H1 (cell line): ENCODE results near the gene CGB7. TPM values are rescaled to one million over a fixed set of nuclear protein-coding genes. Genes with fewer than 3 reads are reported as not detected.

ENCODE experiments used
- NRF1 ChIP-seq: IDR thresholded peaks from 2 replicates; pipeline ENCODE4 v1.6.1; 2011; ENCODE audit warnings: mild to moderate bottlenecking, low read depth, low read length, improper control_type of control experiment
- SIX5 ChIP-seq: IDR thresholded peaks from 2 replicates; pipeline ENCODE4 v1.6.1; 2011; ENCODE audit warnings: mild to moderate bottlenecking, low read depth, low read length
- SUZ12 ChIP-seq: fragments of 200-600 bp; sonication (generic); IDR thresholded peaks from 2 replicates; pipeline ENCODE4 v1.6.1; 2012; ENCODE audit warnings: mild to moderate bottlenecking, inconsistent platforms, low read length, moderate library complexity, mixed read lengths
- polyA plus RNA-seq, 7 experiments: library from polyadenylated mRNA; depleted of rRNA in 3 of 7; stranded (reverse) in 5 of 7; unstranded in 2 of 7; fragments of >200 nt in 5 of 7; fragments of 200-250 nt in 2 of 7; gene quantifications; 1 replicate in 5 of 7; 2 replicates in 1 of 7; 4 replicates in 1 of 7; pipeline versions ENCODE4 v1.2.1 to v1.2.3, GENCODE V29; 2011 to 2013; ENCODE audit warnings: missing spikeins in 2 of 7, mixed read lengths in 2 of 7
- total RNA-seq: library from RNA; stranded (reverse); fragmentation: NEBNext Ultra II Directional; extraction: Animal tissue kit (Norgen Biotek cat#: 25700); gene quantifications from 2 replicates; pipeline ENCODE4 v1.2.1, GENCODE V29; 2021

The CGB7 gene
- total and polyA plus RNA-seq, 2 of the 8 experiments (the other 6 are each of a cell fraction or from before 2014, with no cell fraction given), result 1.2 to 2.2 TPM

DNA sequence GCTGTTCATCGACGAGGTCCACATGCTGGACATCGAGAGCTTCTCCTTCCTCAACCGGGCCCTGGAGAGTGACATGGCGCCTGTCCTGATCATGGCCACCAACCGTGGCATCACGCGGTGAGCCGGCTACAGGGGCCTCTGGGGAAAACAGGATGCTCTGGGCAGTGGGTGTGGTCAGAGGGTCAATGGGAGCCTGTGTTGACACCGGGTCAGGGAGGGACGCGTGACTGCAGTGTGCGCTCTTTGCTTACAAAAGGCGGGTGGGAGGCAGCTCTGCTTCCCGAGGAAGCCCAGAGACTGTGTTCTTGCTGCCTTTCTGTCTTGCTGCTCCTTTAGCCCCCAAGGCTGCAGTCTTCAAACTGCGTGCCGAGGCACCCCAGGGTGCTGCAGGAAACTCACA lies 46.4 kb downstream of the CGB7 start (continued):
- TF ChIP-seq SUZ12, result no peak
- no peak for TF ChIP-seq SIX5
- no peak for TF ChIP-seq NRF1
